H54 (cell line): ENCODE results near the gene ACADL.

Source experiments
- DNase-seq: peaks from one replicate; pipeline ENCODE4 v3.0.0; 2011; ENCODE audit warnings: low spot score, mixed read lengths; ENCODE audit not compliant: insufficient read length
- FAIRE-seq: peaks from 3 replicates; lab custom pipeline; 2011; peaks lifted over from hg19 to GRCh38; lab: Jason Lieb, UNC
- POLR2A ChIP-seq: IDR thresholded peaks from 2 replicates; pipeline ENCODE4 v1.6.1; 2011; ENCODE audit warnings: low read depth, mild to moderate bottlenecking, low read length

ACADL gene

DNA sequence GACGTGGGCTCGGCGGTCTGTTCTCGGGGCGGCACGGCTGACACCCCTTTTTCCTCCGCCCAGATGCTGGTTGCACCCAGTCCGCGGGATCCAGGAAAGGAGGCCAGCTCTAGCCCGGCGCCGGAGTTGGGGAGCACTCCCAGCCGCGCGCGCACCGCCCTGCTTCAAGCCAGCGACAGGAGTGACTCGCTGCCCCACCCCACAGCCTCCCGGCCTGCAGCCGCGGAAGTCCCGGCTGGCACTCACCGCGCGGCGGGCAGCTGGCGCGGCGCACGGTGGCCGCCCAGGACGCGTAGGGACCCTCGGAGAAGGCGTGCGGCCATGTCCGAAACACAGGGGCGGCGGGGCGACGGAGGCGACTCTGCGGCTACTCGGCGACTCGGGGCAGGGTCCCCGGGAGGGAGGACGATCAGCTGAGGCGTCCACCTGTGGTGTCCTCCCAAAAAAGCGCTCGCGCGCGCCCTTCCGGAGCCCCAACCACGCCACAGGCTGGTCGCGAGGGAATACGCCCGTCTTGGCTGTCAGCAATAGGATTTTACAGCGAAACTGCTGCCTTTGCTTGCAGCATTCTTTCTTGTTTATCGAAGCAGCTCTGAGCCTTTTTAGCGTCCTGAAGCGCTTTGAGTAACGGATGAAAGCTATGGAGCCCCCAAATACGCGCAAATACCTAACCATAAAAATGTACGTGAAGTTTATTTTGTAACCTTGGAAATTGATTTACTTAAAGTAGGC lies at the start of gene ACADL:
ACADL (minus strand) TSS at position 507 of the 732 bp plus-strand sequence; CDS start at position 323, 184 bp downstream.
- TF ChIP-seq POLR2A: no peak
- DNase-seq (no peak), FAIRE-seq (no peak)

DNA sequence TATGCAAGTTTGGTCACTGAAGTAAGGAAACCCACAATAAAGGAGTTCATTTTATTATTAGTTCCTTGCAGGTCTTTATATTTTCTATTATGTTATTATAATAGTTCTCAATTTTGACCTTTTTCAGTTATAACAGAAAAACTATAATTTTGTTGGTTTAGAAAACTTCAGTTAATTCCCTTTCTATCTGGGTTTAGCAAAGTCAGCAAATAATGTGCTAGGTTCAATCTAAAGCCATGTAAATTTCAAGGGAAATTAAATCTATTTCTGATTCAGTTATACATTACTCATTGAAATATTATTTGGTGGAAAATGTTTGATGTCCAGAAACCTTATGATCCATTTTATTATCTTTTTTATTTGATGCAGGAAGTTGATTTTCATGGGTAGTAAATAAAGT lies 46.1 kb upstream of the ACADL start:
- FAIRE-seq (no peak), DNase-seq (no peak)
- no peak for TF ChIP-seq POLR2A

GRCh38 chr2:210269148-210269547 lies 43.9 kb upstream of the ACADL start:
- no peak for FAIRE-seq
- no peak for DNase-seq
- TF ChIP-seq POLR2A: no peak

DNA sequence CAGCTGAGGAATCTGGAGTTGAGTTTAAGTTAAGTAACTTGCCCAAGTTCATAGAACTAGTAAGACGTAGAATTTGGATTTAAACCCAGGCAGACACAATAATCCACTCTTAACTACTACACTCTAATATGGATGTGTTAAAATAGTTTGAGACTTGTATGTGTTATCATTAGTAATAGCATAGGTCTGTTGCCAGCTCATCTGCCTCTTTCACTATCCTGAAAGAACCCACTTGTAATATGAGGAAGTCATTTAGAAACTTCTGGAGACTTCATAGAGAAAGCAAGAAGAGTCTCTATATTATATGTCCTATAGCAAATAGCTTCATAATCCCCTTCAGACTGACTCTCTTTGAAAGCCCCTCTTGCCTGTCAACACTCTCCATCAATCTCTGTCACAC lies 43.0 kb upstream of the ACADL start:
- DNase-seq (no peak), FAIRE-seq (no peak)
- no peak for TF ChIP-seq POLR2A

DNA sequence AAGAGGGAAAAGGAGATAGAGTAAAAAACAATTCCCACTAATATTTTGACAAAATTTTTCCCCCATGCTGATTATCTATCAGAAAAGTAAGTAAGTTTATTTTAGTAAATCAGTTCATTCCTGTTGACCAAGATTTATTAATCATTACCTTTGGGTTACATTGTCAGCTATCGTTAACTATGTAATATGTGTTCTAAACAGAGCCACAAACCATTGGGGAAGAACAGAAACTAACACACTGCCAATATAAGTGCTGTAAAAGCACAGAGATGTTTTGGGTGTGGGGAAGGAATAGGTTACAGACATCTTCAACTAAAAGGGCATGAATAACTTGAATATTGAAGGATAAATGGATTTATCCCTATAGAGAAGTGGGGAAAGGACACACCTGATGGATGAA lies 42.5 kb upstream of the ACADL start:
- no peak for TF ChIP-seq POLR2A
- no peak for DNase-seq

DNA sequence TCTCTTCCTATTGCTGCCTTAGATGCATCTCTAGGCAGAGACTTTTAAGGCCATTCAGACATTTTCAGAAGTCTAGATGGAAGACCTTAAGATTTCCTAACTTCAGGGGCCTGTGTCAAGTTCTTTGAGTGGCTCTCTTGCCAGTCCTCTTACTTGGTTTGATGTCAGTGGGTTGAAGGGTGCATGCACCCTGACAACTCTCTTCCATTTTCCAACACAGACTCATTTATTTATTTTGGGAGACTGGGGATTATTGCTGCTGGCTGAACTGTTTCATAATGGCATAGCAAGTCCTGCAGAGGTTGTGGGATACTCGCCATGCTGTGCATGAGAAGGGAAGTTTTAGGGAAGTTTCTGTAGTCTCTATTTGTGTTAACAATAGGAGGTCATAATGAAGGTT lies 39.0 kb upstream of the ACADL start:
- no peak for DNase-seq
- FAIRE-seq: no peak
- TF ChIP-seq POLR2A: no peak

More for the DNA sequence above, 42.5 kb upstream of the ACADL start:
- FAIRE-seq: no peak

GRCh38 chr2:210263841-210264240 lies 38.6 kb upstream of the ACADL start:
- DNase-seq (no peak), FAIRE-seq (no peak)
- no peak for TF ChIP-seq POLR2A

- TF ChIP-seq POLR2A: no peak
- no peak for FAIRE-seq
These were observed 36.8 kb upstream of the ACADL start for GRCh38 chr2:210262036-210262435.

DNA sequence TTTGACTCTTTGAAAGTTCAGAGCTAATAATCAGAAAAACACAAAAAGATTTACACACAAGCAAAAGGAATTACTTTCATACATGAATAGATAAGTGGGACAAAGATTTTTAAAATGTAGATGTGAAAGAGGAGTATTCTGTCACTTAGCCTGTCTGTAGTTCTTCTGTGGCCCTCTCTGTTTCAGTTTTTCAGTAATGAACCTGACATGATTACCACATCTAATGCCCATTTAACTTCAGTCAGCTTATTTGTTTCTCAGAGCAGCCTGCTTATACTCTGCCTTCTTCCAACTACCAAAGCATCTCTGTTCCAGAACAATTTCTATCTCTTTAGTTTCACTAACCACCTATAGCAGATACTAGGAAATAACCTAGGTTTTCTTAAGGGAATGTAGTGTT lies 34.4 kb upstream of the ACADL start:
- FAIRE-seq (no peak), DNase-seq (no peak)
- TF ChIP-seq POLR2A: no peak

More at GRCh38 chr2:210262036-210262435, 36.8 kb upstream of the ACADL start:
- DNase-seq: no peak

GRCh38 chr2:210252699-210253606 lies 27.7 kb upstream of the ACADL start:
- FAIRE-seq: no peak
- TF ChIP-seq POLR2A: no peak
- no peak for DNase-seq

GRCh38 chr2:210250622-210251021 lies 25.4 kb upstream of the ACADL start:
- FAIRE-seq: no peak
- no peak for TF ChIP-seq POLR2A
- no peak for DNase-seq

DNA sequence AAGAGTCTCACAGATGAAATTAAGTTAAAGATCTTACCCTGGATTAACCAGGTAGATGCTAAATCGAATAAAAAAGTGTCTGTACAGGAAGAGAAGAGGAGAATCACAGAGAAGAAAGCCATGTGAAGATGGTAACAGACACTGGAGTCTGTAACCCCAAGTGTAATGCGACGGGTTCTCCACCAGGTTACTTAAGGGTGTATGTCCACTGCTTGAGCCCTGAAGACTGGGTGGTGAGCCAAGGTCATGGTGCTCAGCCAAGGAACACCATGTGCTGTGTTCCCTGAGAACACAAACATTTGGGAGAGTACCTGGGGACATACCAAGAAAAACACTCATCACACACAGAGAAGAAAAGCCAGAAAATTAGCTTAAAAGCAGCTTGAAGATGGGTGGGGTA lies 8.2 kb upstream of the ACADL start:
- DNase-seq (no peak), FAIRE-seq (no peak)
- TF ChIP-seq POLR2A: no peak

GRCh38 chr2:210230984-210231383 lies 5.7 kb upstream of the ACADL start:
- FAIRE-seq (no peak), DNase-seq (no peak)
- TF ChIP-seq POLR2A: no peak

DNA sequence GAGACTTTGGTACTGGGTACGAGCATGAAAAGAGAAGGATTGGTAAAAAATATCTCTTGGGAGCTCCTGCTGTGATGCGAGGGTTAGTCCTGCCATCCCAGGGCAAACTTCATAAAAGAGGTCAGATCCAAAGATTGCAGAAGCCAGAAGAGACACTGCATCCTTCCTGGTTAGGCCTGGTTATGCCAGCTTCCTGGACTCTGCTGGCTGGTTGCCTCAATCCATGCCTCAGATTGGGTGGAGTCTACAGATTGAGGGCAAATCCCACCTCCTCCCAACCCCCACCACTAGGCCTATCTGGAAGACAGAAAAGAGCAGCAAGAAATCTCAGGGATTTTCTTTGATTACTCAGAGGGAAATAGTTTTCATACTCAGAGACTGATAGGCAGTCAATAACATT lies 5.3 kb upstream of the ACADL start:
- no peak for FAIRE-seq
- no peak for TF ChIP-seq POLR2A
- no peak for DNase-seq
